Measurements from ENCODE around the gene STMN1.

The STMN1 gene

DNA sequence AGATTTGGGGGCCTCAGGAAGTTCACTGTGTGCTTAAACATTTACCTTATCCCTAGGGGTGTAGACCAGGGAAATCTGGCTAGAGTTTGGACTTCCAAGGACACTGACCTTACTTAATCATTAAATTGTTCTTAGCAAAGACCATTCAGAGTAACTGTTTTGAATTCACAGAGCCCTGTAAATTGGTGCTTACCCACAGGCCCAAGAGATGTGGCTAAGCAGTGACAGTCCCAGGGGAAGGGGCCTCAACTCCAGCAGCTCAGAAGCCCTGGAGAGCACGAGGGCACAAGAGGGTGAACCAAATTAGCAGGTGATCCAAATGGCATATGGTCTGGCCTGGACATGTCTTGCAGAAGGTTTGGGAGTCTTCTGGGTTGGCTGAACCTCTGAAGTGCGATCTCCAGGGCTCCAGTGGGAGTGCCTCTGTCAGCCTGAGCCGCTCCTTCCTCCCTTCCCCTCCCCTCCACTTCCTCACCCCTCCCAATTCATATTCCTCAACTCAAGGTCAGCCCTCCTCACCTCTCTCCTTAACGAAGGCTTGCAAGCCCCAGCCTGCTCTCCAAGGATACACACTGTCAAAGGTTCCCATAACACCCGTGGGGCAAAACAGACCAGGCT is 35.0 kb downstream of the STMN1 start:
- DNase-seq (ENCODE audit: low read depth): no peak

GRCh38 chr1:25870614-25871013 is 35.6 kb downstream of the STMN1 start:
- no peak for DNase-seq (ENCODE audit: low read depth)

- no peak for DNase-seq (ENCODE audit: low read depth)
Measured at GRCh38 chr1:25869909-25870606, 36.2 kb downstream of the STMN1 start.

DNA sequence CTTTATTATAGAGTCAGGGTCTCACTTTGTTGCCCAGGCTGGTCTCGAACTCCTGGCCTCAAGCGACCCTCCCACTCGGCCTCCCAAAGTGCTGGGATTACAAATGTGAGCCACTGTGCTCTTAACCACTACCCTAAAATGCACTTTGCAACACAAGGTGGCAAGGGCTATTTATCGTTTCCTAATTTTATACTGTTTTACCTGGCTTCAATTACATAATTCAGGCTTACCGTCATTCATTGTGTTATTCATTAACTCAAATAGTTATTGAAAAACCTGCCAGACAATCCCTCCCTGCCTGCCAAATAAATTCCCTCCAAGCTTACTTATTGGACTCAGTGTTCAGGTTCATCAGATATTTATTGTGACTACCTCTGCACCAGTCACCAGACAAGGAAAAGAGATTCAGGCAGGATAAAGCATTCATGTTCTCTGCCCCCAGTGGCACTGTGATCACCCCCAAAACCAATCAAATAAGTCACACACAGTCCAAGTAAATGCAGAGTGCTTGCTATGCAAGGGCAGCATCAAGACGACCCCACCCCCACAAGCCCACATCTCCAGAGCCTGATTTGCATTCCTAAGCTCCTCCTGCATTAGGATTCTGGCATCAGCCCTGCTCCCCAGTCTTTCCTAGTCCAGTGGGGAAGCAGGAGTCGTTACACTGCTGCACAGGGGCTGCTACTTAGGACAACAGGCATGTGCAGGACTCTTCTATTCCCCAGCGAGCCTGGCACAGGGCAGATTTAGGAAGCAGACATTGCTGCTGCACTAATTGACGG is 38.8 kb downstream of the STMN1 start:
- DNase-seq (ENCODE audit: low read depth): no peak

DNA sequence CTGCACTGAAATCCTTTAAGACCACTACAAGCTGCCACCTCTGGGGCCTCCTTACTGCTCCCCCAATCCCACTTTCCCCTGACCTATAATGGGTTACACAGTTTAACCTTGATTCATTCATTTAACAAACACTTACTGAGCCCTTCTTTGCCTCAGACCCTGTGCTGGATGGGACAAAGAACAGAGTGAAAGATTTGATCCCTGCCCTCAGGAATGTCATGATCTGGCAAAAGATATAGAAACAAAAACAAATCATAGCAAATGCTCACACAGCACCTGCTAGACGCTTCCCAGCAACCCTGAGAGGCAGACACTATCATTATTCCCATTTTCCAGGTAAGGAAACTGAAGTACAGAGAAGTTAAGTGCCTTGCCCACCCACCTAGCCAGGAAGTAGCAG is 39.9 kb downstream of the STMN1 start:
- no peak for DNase-seq (ENCODE audit: low read depth)

GRCh38 chr1:25864434-25864833 is 41.8 kb downstream of the STMN1 start:
- DNase-seq (ENCODE audit: low read depth): no peak

- DNase-seq (ENCODE audit: low read depth): no peak
Measured at GRCh38 chr1:25863486-25864262, 42.5 kb downstream of the STMN1 start.

DNA sequence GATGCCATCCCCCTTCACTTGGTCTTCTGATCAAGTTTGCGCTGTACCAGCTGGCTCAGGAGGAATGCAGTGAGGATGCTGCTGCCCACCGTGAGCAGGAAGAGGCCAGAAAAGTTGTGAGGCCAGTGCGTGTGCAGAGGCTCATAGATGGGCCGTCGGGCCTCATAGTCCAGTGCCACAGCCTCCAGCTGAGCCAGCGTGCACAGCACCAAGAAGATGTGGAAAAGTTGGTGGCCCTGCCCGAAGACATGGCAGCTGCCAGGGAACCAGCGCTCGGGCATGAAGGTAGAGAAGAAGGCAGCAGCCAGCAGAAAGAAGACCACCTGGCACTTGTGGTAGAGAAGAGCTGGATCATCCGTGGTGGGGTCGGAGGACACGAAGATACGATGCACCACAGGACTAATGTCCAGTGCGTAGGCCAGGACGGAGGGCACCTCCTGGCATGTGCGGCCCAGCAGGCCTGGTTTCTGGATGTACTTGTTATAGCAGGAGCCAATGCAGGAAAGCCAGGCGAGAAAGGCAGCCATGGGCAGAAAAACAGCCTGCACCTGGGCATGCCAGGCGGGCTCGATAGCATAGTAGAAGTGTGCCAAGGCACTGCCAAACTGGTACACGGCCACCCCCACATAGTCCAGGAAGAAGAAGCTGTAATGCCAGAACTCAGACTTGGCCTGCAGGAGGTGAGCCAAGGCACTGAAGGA is 43.3 kb downstream of the STMN1 start:
- DNase-seq (ENCODE audit: low read depth): no peak

DNA sequence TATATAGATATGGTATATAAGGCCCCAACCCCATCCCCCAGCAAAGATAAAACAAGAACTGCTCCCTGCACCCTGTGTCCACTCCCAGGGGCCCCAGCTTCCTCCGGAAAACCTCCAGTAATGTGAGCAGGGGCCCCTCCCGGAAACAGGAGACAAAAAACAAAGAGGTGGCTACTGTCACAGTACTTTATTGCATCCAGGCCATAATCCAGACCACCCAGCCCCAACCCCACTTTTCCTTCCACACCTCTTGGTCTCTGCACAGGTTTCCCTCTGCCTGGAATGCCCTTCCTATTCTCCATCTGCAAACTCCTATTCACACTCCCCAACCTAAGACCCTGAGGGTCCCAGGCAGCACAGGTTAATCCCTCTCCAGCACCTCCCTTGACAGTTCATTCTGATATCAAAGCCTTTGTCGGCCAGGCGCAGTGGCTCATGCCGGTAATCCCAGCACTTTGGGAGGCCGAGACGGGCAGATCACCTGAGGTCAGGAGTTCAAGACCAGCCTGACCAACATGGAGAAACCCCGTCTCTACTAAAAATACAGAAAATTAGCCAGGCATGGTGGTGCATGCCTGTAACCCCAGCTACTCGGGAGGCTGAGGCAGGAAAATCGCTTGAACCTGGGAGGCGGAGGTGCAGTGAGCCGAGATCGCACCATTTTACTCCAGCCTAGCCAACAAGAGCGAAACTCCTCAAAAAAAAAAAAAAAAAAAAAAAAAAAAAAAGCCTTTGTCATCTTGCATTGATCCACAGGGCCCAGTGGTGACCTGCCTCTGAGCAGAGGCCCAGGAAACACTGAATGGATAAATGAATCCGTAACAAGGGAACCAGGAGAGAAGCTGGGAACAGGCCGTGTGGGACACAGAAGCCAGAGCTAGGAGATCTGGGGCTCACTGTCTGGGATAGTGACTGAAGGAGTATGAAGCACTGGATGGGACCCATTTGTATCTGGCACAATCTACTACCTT is 44.6 kb downstream of the STMN1 start:
- no peak for DNase-seq (ENCODE audit: low read depth)

- peak; percentile 38 for DNase-seq (ENCODE audit: low read depth)
Measured at GRCh38 chr1:25858906-25859789, 47.1 kb downstream of the STMN1 start, which contains the start of gene AUNIP. AUNIP (minus strand) TSS chr1:25859457; CDS start chr1:25859357, 100 bp downstream.

- no peak for DNase-seq (ENCODE audit: low read depth)
Measured at GRCh38 chr1:25858494-25858893, 47.7 kb downstream of the STMN1 start.

GRCh38 chr1:25856856-25857255 is 49.4 kb downstream of the STMN1 start:
- DNase-seq (ENCODE audit: low read depth): no peak

GRCh38 chr1:25854554-25854953 is 51.7 kb downstream of the STMN1 start:
- no peak for DNase-seq (ENCODE audit: low read depth)
